GM23338 (cell line): ENCODE results near the gene MALSU1. TPM values are rescaled to one million over a fixed set of nuclear protein-coding genes. Genes with fewer than 3 reads are reported as not detected.

Source experiments
- ATAC-seq: fragments of 200-7000 bp; cut with Tn5 transposase; 3 replicates; pipeline ENCODE4 v1.9.1; 2020
- DNase-seq: peaks from one replicate; pipeline ENCODE4 v3.0.0-alpha.2; 2015; ENCODE audit warnings: low spot score
- H2AFZ ChIP-seq: fragments of 200-600 bp; sonication (generic); 2 replicates; pipeline ENCODE4 v1.8.0; 2016; ENCODE audit warnings: antibody characterized with exemption, mild to moderate bottlenecking, moderate library complexity
- H3F3A ChIP-seq: fragments of 200-600 bp; sonication (generic); replicated peaks from 2 replicates; pipeline ENCODE4 v1.8.0; 2017; ENCODE audit warnings: antibody characterized with exemption, mixed run types, low read depth
- H3K27ac ChIP-seq: fragments of 200-600 bp; sonication (generic); 2 replicates; pipeline ENCODE4 v1.6.1; 2016; ENCODE audit warnings: low read depth
- H3K27me3 ChIP-seq: fragments of 200-600 bp; sonication (generic); 2 replicates; pipeline ENCODE4 v1.8.0; 2016; ENCODE audit warnings: mild to moderate bottlenecking, mixed run types, moderate library complexity; ENCODE audit not compliant: insufficient read depth
- H3K36me3 ChIP-seq: fragments of 200-600 bp; sonication (generic); 2 replicates; pipeline ENCODE4 v1.8.0; 2016; ENCODE audit warnings: mild to moderate bottlenecking; ENCODE audit not compliant: insufficient read depth
- H3K4me1 ChIP-seq: fragments of 200-600 bp; sonication (generic); 2 replicates; pipeline ENCODE4 v1.8.0; 2016; ENCODE audit warnings: mild to moderate bottlenecking, moderate library complexity; ENCODE audit not compliant: insufficient read depth
- H3K4me2 ChIP-seq: fragments of 200-600 bp; sonication (generic); 2 replicates; pipeline ENCODE4 v1.7.1; 2017; ENCODE audit warnings: mixed run types
- H3K4me3 ChIP-seq: fragments of 200-600 bp; sonication (generic); 2 replicates; pipeline ENCODE4 v1.6.1; 2016; ENCODE audit warnings: mixed run types
- H3K79me2 ChIP-seq: fragments of 200-600 bp; sonication (generic); replicated peaks from 2 replicates; pipeline ENCODE4 v1.8.0; 2017; ENCODE audit warnings: mild to moderate bottlenecking; ENCODE audit not compliant: insufficient read depth
- H3K9me2 ChIP-seq: fragments of 200-600 bp; sonication (generic); 2 replicates; pipeline ENCODE4 v1.8.0; 2017; ENCODE audit not compliant: insufficient read depth
- H4K20me1 ChIP-seq: fragments of 200-600 bp; sonication (generic); replicated peaks from 2 replicates; pipeline ENCODE4 v1.8.0; 2017; ENCODE audit warnings: mild to moderate bottlenecking; ENCODE audit not compliant: insufficient read depth
- H3K27ac Mint-ChIP-seq: 2 replicates; pipeline ENCODE4 v1.8.0; 2020; ENCODE audit warnings: inconsistent platforms, mild to moderate bottlenecking, moderate library complexity, mixed read lengths
- H3K27me3 Mint-ChIP-seq: 3 replicates; pipeline ENCODE4 v1.8.0; 2022; ENCODE audit warnings: low read depth, mild to moderate bottlenecking, moderate library complexity, mixed read lengths, inconsistent platforms; ENCODE audit not compliant: insufficient read depth, poor library complexity
- H3K36me3 Mint-ChIP-seq: 3 replicates; pipeline ENCODE4 v1.8.0; 2021; ENCODE audit warnings: low read depth, mild to moderate bottlenecking, inconsistent platforms, moderate library complexity, mixed read lengths
- H3K4me1 Mint-ChIP-seq: 3 replicates; pipeline ENCODE4 v1.8.0; 2020; ENCODE audit warnings: mild to moderate bottlenecking, inconsistent platforms, mixed read lengths
- H3K4me3 Mint-ChIP-seq: 3 replicates; pipeline ENCODE4 v1.8.0; 2021; ENCODE audit warnings: moderate library complexity, mild to moderate bottlenecking, inconsistent platforms, mixed read lengths
- H3K9me3 Mint-ChIP-seq: 3 replicates; pipeline ENCODE4 v1.8.0; 2020; ENCODE audit warnings: moderate library complexity, mild to moderate bottlenecking, inconsistent platforms, mixed read lengths
- CREB1 ChIP-seq: fragments of 250-450 bp; sonication (Bioruptor Pico); IDR thresholded peaks from 2 replicates; pipeline ENCODE4 v1.5.0; 2020; ENCODE audit warnings: low read depth, mild to moderate bottlenecking, moderate library complexity
- CTCF ChIP-seq, 2 experiments: fragments of 200-600 bp in 1 of 2; sonication (generic) in 1 of 2; conservative IDR thresholded peaks; 2 replicates each; pipeline versions ENCODE4 v1.5.1 to v1.6.1; 2016 to 2017; ENCODE audit warnings: antibody characterized with exemption in 2 of 2, low read depth in 2 of 2, mild to moderate bottlenecking in 2 of 2, moderate library complexity in 1 of 2
- ETS1 ChIP-seq: IDR thresholded peaks from 2 replicates; pipeline ENCODE4 v1.6.1; 2016; ENCODE audit warnings: antibody characterized with exemption
- NANOG ChIP-seq: IDR thresholded peaks from 2 replicates; pipeline ENCODE4 v1.6.1; 2016; ENCODE audit warnings: antibody characterized with exemption, borderline replicate concordance
- POLR2AphosphoS5 ChIP-seq: IDR thresholded peaks from 2 replicates; pipeline ENCODE4 v1.6.1; 2016; ENCODE audit warnings: antibody characterized with exemption, low read depth
- ZNF331 ChIP-seq: fragments of 250-450 bp; sonication (Bioruptor Pico); IDR thresholded peaks from 2 replicates; pipeline ENCODE4 v1.5.0; 2020; ENCODE audit warnings: low read depth, mild to moderate bottlenecking, moderate library complexity
- ZNF462 ChIP-seq: fragments of 250-450 bp; sonication (Bioruptor Pico); IDR thresholded peaks from 2 replicates; pipeline ENCODE4 v1.5.0; 2020; ENCODE audit warnings: mild to moderate bottlenecking, moderate library complexity
- polyA plus RNA-seq: library from polyadenylated mRNA; unstranded; fragments of >200 nt; fragmentation: Nextera tagmentation; extraction: Ambion mirVana; gene quantifications from 2 replicates; pipeline ENCODE4 v1.2.1, GENCODE V29; 2016
- total RNA-seq: library from RNA; depleted of rRNA; stranded (reverse); fragments of >200 nt; shearing (Covaris generic); gene quantifications from 2 replicates; pipeline ENCODE4 v1.2.3, GENCODE V29; 2014
- TF ChIP-seq, protein P1 (sequence below): IDR thresholded peaks from one replicate; pipeline ENCODE4 v1.6.1; 2018; ENCODE audit warnings: antibody characterized with exemption; ENCODE audit not compliant: unreplicated experiment

Gene MALSU1
- total and polyA plus RNA-seq, 2 experiments from 2014 or later = 96.8 to 209 TPM

- ATAC-seq (no peak), DNase-seq (no peak)
- Histone ChIP-seq H3K4me1 (no peaks in the 10 kb centered on the region), H3K4me3 (no peak overlapping the region), H3K27me3 (no peaks in the 10 kb centered on the region), H2AFZ (no peak overlapping the region), H3K9me2 (no peaks in the 10 kb centered on the region), H3K79me2 (peaks cover 5% of the 10 kb centered on the region; the same call in 1 of the 2 replicates), H3K27ac (0 out of 2 replicates have a peak overlapping the region, but pooled peaks have one; percentile 2), H4K20me1 (peaks cover 8% of the 10 kb centered on the region), H3K36me3 (peaks cover 58% of the 10 kb centered on the region), H3K4me2 (no peak overlapping the region), H3F3A (peaks cover 11% of the 10 kb centered on the region)
- Mint-ChIP-seq H3K36me3 (peaks cover 97% of the 10 kb centered on the region), H3K4me1 (no peaks in the 10 kb centered on the region), H3K27me3 (peaks cover 2% of the 10 kb centered on the region), H3K27ac (no peak overlapping the region), H3K4me3 (no peak overlapping the region), H3K9me3 (no peaks in the 10 kb centered on the region; the same call in 2 of the 3 replicates)
- TF ChIP-seq CTCF (conservative IDR thresholded peaks at IDR 0.05; ENCODE audit: low read depth in 2 of 2) (no peak), CREB1 (CRISPR knock-in tag) (no peak), NANOG (no peak), ZNF462 (CRISPR knock-in tag) (no peak), POLR2AphosphoS5 (no peak), ZNF331 (CRISPR knock-in tag) (no peak), ETS1 (no peak)
- TF ChIP-seq, protein P1, sequence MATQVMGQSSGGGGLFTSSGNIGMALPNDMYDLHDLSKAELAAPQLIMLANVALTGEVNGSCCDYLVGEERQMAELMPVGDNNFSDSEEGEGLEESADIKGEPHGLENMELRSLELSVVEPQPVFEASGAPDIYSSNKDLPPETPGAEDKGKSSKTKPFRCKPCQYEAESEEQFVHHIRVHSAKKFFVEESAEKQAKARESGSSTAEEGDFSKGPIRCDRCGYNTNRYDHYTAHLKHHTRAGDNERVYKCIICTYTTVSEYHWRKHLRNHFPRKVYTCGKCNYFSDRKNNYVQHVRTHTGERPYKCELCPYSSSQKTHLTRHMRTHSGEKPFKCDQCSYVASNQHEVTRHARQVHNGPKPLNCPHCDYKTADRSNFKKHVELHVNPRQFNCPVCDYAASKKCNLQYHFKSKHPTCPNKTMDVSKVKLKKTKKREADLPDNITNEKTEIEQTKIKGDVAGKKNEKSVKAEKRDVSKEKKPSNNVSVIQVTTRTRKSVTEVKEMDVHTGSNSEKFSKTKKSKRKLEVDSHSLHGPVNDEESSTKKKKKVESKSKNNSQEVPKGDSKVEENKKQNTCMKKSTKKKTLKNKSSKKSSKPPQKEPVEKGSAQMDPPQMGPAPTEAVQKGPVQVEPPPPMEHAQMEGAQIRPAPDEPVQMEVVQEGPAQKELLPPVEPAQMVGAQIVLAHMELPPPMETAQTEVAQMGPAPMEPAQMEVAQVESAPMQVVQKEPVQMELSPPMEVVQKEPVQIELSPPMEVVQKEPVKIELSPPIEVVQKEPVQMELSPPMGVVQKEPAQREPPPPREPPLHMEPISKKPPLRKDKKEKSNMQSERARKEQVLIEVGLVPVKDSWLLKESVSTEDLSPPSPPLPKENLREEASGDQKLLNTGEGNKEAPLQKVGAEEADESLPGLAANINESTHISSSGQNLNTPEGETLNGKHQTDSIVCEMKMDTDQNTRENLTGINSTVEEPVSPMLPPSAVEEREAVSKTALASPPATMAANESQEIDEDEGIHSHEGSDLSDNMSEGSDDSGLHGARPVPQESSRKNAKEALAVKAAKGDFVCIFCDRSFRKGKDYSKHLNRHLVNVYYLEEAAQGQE = no peak
These were observed 38.2 kb downstream of the MALSU1 start for GRCh38 chr7:23337374-23337773.
